Right hindlimb (tissue), 1 donor: ENCODE measurements around the gene TLE6.
"Not testable (repeated sequence)": the region's sequence is repeated elsewhere in the genome, so short reads cannot be mapped to it uniquely, and the experiment has no call there.

Source experiments
- DNase-seq: peaks from one replicate; pipeline ENCODE4 v3.0.0-alpha.2; 2018

The TLE6 gene

GRCh38 chr19:3029065-3029923, 51.9 kb downstream of the TLE6 start, which contains the start of gene TLE2:
Gene TLE2, minus strand, starts transcription at chr19:3029280. Its CDS starts 376 bp downstream, at chr19:3028904.
- no peak for DNase-seq

- DNase-seq = no peak
Observed at GRCh38 chr19:3031607-3031867, 54.2 kb downstream of the TLE6 start.

- DNase-seq = no peak
Observed at GRCh38 chr19:3033595-3034405, 56.4 kb downstream of the TLE6 start.

GRCh38 chr19:3034406-3034655, 57.0 kb downstream of the TLE6 start:
- DNase-seq = no peak

- peak; percentile 71 for DNase-seq
Observed at GRCh38 chr19:3034656-3035541, 57.5 kb downstream of the TLE6 start.

- DNase-seq = peak; percentile 100
Observed at GRCh38 chr19:3035542-3036118, 58.3 kb downstream of the TLE6 start.

- DNase-seq = peak; percentile 97
Observed at GRCh38 chr19:3036119-3036976, 59.0 kb downstream of the TLE6 start.

- DNase-seq = not testable (repeated sequence)
Observed at GRCh38 chr19:3036977-3037544, 59.7 kb downstream of the TLE6 start.

- DNase-seq = no peak
Observed at GRCh38 chr19:3038214-3038613, 60.9 kb downstream of the TLE6 start.

- DNase-seq = no peak
Observed at GRCh38 chr19:3039125-3039524, 61.8 kb downstream of the TLE6 start.

GRCh38 chr19:3039641-3040077, 62.3 kb downstream of the TLE6 start:
- no peak for DNase-seq

- DNase-seq = no peak
Observed at GRCh38 chr19:3041327-3041726, 64.0 kb downstream of the TLE6 start.

GRCh38 chr19:3041761-3042620, 64.6 kb downstream of the TLE6 start:
- DNase-seq = peak; percentile 69

- no peak for DNase-seq
Observed at GRCh38 chr19:3042621-3043267, 65.4 kb downstream of the TLE6 start.
